Endothelial cell of umbilical vein (primary cell): ENCODE results near the gene PLCB4. TPM values are rescaled to one million over a fixed set of nuclear protein-coding genes. Genes with fewer than 3 reads are reported as not detected.

Source experiments
- BruUV-seq: library from RNA; stranded (reverse); fragments of 400-500 nt; replicated peaks from 2 replicates; lab custom pipeline; 2021; lab: Mats Ljungman, UMichigan
- CTCF ChIA-PET: fragments of 300-600, 350-600 bp; sonication (Branson Sonifier 250); formaldehyde crosslinking; loops from one replicate; lab custom pipeline; 2021; ENCODE audit warnings: antibody characterized with exemption, inconsistent platforms; lab: Charles Lee
- POLR2A ChIA-PET: fragments of 300-600, 350-600 bp; sonication (Branson Sonifier 250); formaldehyde crosslinking; loops from one replicate; lab custom pipeline; 2021; ENCODE audit warnings: antibody characterized with exemption, inconsistent platforms; lab: Charles Lee
- DNase-seq: peaks from one replicate; pipeline ENCODE4 v3.0.0-alpha.2; 2011; ENCODE audit warnings: low read depth, low spot score
- FAIRE-seq: peaks from 2 replicates; lab custom pipeline; 2011; peaks lifted over from hg19 to GRCh38; lab: Jason Lieb, UNC
- H2AFZ ChIP-seq: 2 replicates; pipeline ENCODE4 v1.6.0; 2012; ENCODE audit warnings: low read depth, low read length, control low read depth, inconsistent platforms
- H3K27ac ChIP-seq: 2 replicates; pipeline ENCODE4 v1.5.1; 2011; ENCODE audit warnings: low read depth, mild to moderate bottlenecking, control low read depth, low read length, moderate library complexity; ENCODE audit not compliant: insufficient read depth
- H3K27me3 ChIP-seq, 2 experiments: 2 replicates each; pipeline versions ENCODE4 v1.6.0 to v1.6.1; 2011; ENCODE audit warnings: low read length in 2 of 2, mixed read lengths in 1 of 2; ENCODE audit not compliant: control insufficient read depth in 2 of 2, insufficient read depth in 2 of 2
- H3K36me3 ChIP-seq, 2 experiments: 2 replicates in 1 of 2; 3 replicates in 1 of 2; pipeline ENCODE4 v1.5.1; 2011; ENCODE audit warnings: low read length in 2 of 2, mild to moderate bottlenecking in 1 of 2, moderate library complexity in 1 of 2; ENCODE audit not compliant: control insufficient read depth in 2 of 2, insufficient read depth in 2 of 2; ENCODE audit errors: extremely low read depth in 1 of 2
- H3K4me1 ChIP-seq: 3 replicates; pipeline ENCODE4 v1.5.1; 2011; ENCODE audit warnings: mild to moderate bottlenecking, low read length; ENCODE audit not compliant: control insufficient read depth, insufficient read depth; ENCODE audit errors: extremely low read depth
- H3K4me2 ChIP-seq: 2 replicates; pipeline ENCODE4 v1.6.1; 2011; ENCODE audit warnings: low read length, control low read depth, mixed read lengths; ENCODE audit not compliant: insufficient read depth
- H3K4me3 ChIP-seq, 3 experiments: fragments of 200-600 bp in 1 of 3; sonication (generic), shearing (Covaris generic) in 1 of 3; replicated peaks in 1 of 3; 2 replicates each; pipeline ENCODE4 v1.5.1; 2011 to 2016; ENCODE audit warnings: control low read depth in 3 of 3, low read length in 3 of 3, mild to moderate bottlenecking in 2 of 3, inconsistent platforms in 1 of 3, low read depth in 1 of 3, moderate library complexity in 1 of 3; ENCODE audit not compliant: insufficient read depth in 1 of 3
- H3K79me2 ChIP-seq: 2 replicates; pipeline ENCODE4 v1.6.0; 2012; ENCODE audit warnings: low read length, inconsistent platforms; ENCODE audit not compliant: control insufficient read depth, insufficient read depth
- H3K9ac ChIP-seq: replicated peaks from 2 replicates; pipeline ENCODE3; 2011; ENCODE audit warnings: low read length, control low read depth; ENCODE audit not compliant: insufficient read depth; ENCODE audit errors: extremely low read depth
- H3K9me1 ChIP-seq: replicated peaks from 3 replicates; pipeline ENCODE4 v1.6.0; 2011; ENCODE audit warnings: mild to moderate bottlenecking, low read length; ENCODE audit not compliant: control insufficient read depth, insufficient read depth; ENCODE audit errors: extremely low read depth
- H3K9me3 ChIP-seq: replicated peaks from 2 replicates; pipeline ENCODE4 v1.5.1; 2012; ENCODE audit warnings: low read length, inconsistent platforms; ENCODE audit not compliant: control insufficient read depth, insufficient read depth
- H4K20me1 ChIP-seq: replicated peaks from 2 replicates; pipeline ENCODE3; 2011; ENCODE audit warnings: mild to moderate bottlenecking, low read length; ENCODE audit not compliant: control insufficient read depth, insufficient read depth; ENCODE audit errors: extremely low read depth
- EZH2 ChIP-seq: IDR thresholded peaks from 2 replicates; pipeline ENCODE4 v1.6.1; 2012; ENCODE audit warnings: borderline replicate concordance, low read depth, mild to moderate bottlenecking, moderate library complexity, low read length, inconsistent platforms; ENCODE audit not compliant: severe bottlenecking
- FOS ChIP-seq: IDR thresholded peaks from 2 replicates; pipeline ENCODE4 v1.6.1; 2011; ENCODE audit warnings: mild to moderate bottlenecking, low read length, moderate library complexity, borderline replicate concordance; ENCODE audit not compliant: insufficient read depth
- GATA2 ChIP-seq: IDR thresholded peaks from 2 replicates; pipeline ENCODE4 v1.7.0; 2011; ENCODE audit warnings: low read depth, mild to moderate bottlenecking, moderate library complexity, mixed read lengths, low read length; ENCODE audit not compliant: insufficient read length, insufficient read depth
- JUN ChIP-seq: IDR thresholded peaks from 2 replicates; pipeline ENCODE4 v1.6.1; 2011; ENCODE audit warnings: borderline replicate concordance, low read depth; ENCODE audit not compliant: insufficient read length, insufficient read depth
- MYC ChIP-seq: IDR thresholded peaks from one replicate; pipeline ENCODE4 v1.6.1; 2011; ENCODE audit warnings: mild to moderate bottlenecking, low read depth, low read length
- POLR2A ChIP-seq: IDR thresholded peaks from 2 replicates; pipeline ENCODE4 v1.6.1; 2012; ENCODE audit warnings: low read depth, mild to moderate bottlenecking, control low read depth, low read length
- POLR2AphosphoS5 ChIP-seq: IDR thresholded peaks from 2 replicates; pipeline ENCODE4 v1.6.1; 2012; ENCODE audit warnings: low read depth, mild to moderate bottlenecking, control low read depth, low read length, moderate library complexity; ENCODE audit not compliant: insufficient read depth
- dilution Hi-C: fragments of 300-500 bp; cut with MboI; formaldehyde crosslinking; loops from one replicate; pipeline ENCODE4 v1.15.0; 2019; ENCODE audit warnings: low sequenced_read_pairs; ENCODE audit not compliant: extremely low pct_ligation_motif_present
- intact Hi-C: fragments of 100-400 bp; cut with micrococcal nuclease; formaldehyde crosslinking; loops from one replicate; pipeline ENCODE4 v1.10.0; 2022
- polyA plus RNA-seq, 4 experiments: library from polyadenylated mRNA; depleted of rRNA in 3 of 4; stranded (reverse) in 3 of 4; unstranded in 1 of 4; fragments of >200 nt; gene quantifications; 2 replicates each; pipeline versions ENCODE4 v1.2.1 to v1.2.3, GENCODE V29; 2011 to 2012; ENCODE audit warnings: missing spikeins in 1 of 4
- total RNA-seq: library from RNA; stranded (reverse); gene quantifications from 2 replicates; pipeline ENCODE4 v1.2.3, GENCODE V29; 2021
- TF ChIP-seq, protein P1 (sequence below), 2 donors: IDR thresholded peaks; 1 replicate in 1 of 2; 2 replicates in 1 of 2; pipeline ENCODE4 v1.5.1; 2011; ENCODE audit warnings: low read length in 2 of 2, mild to moderate bottlenecking in 2 of 2, moderate library complexity in 2 of 2, control low read depth in 1 of 2, inconsistent platforms in 1 of 2, low read depth in 1 of 2; ENCODE audit not compliant: insufficient read depth in 1 of 2; ENCODE audit errors: extremely low read depth in 1 of 2
- TF ChIP-seq, protein P2 (sequence below): IDR thresholded peaks from 2 replicates; pipeline ENCODE4 v1.6.1; 2011; ENCODE audit not compliant: insufficient read depth, insufficient read length

PLCB4 gene
- total and polyA plus RNA-seq, 2 donors (not counting 3 experiments of a cell fraction or from before 2014, with no cell fraction given) = 0.37 to 1.7 TPM

DNA sequence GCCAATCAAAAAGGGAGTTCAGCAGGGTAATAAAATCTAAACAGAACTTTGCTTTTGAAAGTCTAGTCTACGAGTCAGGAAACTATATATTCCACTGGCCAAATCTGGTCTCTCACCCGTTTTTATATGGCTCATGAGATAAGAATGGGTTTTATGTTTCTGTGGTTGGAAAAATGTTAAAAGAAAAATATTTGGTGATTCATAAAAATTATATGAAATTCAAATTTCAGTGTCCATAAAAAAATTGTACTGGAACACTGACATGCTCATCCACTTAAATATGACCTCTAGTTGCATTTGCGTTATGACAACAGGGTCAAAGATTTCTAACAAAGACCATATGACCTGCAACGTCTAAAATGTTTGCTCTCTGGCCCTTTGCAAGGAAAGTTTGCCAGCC is 423.2 kb downstream of the PLCB4 start:
- no peaks in the 10 kb centered on the region for H3K4me1 ChIP-seq
- no TSS peak for BruUV-seq
- TF ChIP-seq MYC (no peak), GATA2 (no peak), POLR2AphosphoS5 (no peak), FOS (no peak), POLR2A (no peak), EZH2 (no peak), JUN (no peak)
- TF ChIP-seq, protein P1, sequence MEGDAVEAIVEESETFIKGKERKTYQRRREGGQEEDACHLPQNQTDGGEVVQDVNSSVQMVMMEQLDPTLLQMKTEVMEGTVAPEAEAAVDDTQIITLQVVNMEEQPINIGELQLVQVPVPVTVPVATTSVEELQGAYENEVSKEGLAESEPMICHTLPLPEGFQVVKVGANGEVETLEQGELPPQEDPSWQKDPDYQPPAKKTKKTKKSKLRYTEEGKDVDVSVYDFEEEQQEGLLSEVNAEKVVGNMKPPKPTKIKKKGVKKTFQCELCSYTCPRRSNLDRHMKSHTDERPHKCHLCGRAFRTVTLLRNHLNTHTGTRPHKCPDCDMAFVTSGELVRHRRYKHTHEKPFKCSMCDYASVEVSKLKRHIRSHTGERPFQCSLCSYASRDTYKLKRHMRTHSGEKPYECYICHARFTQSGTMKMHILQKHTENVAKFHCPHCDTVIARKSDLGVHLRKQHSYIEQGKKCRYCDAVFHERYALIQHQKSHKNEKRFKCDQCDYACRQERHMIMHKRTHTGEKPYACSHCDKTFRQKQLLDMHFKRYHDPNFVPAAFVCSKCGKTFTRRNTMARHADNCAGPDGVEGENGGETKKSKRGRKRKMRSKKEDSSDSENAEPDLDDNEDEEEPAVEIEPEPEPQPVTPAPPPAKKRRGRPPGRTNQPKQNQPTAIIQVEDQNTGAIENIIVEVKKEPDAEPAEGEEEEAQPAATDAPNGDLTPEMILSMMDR (IDR thresholded peaks at IDR 0.05; ENCODE audit: extremely low read depth in 1 of 2, insufficient read depth in 1 of 2, low read depth in 1 of 2, low read length in 2 of 2) = no peak
- TF ChIP-seq, protein P2, sequence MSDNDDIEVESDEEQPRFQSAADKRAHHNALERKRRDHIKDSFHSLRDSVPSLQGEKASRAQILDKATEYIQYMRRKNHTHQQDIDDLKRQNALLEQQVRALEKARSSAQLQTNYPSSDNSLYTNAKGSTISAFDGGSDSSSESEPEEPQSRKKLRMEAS = no peak
- H3K36me3 ChIP-seq = no peaks in the 10 kb centered on the region
- no peak overlapping the region for H3K27ac ChIP-seq
- no peaks in the 10 kb centered on the region for H3K9me3 ChIP-seq
- intact Hi-C loops = no loop called here
- dilution Hi-C loops = no loop called here
- no peaks in the 10 kb centered on the region for H3K27me3 ChIP-seq
- no peak for DNase-seq
- no peaks in the 10 kb centered on the region for H3K9me1 ChIP-seq
- ChIA-PET POLR2A (no interaction called here), CTCF (no interaction called here)
- no peaks in the 10 kb centered on the region for H3K79me2 ChIP-seq
- no peaks in the 10 kb centered on the region for H4K20me1 ChIP-seq
- no peak overlapping the region for H3K4me2 ChIP-seq
- FAIRE-seq = no peak
- no peak overlapping the region for H3K4me3 ChIP-seq
- no peak overlapping the region for H2AFZ ChIP-seq
- no peak overlapping the region for H3K9ac ChIP-seq
